CD4-positive, alpha-beta T cell treated with Interleukin-10 for 1 hour (primary cell): ENCODE measurements around the gene HOXC13.

Experiments used
- DNase-seq: peaks from one replicate; pipeline ENCODE4 v3.0.0-alpha.2; 2020

HOXC13 gene

GRCh38 chr12:53971129-53971528 lies 32.5 kb downstream of the HOXC13 start:
- DNase-seq = no peak

DNA sequence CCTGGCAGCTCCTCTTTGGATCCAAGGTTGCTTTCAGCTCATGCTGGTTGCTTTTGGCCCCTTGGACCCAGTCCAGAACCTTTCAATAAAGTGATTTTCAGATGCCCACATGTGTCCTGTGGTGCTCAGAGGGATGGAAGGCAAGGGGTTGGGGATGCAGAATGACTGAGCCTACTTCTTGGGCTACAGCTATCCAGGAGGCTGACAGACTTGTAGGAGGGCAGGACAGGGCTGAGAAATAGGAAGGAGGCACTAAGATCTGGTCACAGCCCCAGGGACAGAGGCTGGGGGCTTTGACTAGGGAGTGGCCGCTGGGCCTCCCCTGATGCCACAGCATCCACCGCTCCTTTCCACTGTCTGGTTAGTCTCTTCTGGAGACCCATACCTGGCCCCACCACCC lies 33.1 kb downstream of the HOXC13 start:
- no peak for DNase-seq

GRCh38 chr12:53972152-53972702 lies 33.6 kb downstream of the HOXC13 start:
- DNase-seq = no peak

- no peak for DNase-seq
Measured at GRCh38 chr12:53972722-53973235, 34.1 kb downstream of the HOXC13 start, which contains the start of gene HOXC11. TSS of gene HOXC11 (plus strand) at chr12:53973126. CDS start at chr12:53973242, 116 bp downstream.

DNA sequence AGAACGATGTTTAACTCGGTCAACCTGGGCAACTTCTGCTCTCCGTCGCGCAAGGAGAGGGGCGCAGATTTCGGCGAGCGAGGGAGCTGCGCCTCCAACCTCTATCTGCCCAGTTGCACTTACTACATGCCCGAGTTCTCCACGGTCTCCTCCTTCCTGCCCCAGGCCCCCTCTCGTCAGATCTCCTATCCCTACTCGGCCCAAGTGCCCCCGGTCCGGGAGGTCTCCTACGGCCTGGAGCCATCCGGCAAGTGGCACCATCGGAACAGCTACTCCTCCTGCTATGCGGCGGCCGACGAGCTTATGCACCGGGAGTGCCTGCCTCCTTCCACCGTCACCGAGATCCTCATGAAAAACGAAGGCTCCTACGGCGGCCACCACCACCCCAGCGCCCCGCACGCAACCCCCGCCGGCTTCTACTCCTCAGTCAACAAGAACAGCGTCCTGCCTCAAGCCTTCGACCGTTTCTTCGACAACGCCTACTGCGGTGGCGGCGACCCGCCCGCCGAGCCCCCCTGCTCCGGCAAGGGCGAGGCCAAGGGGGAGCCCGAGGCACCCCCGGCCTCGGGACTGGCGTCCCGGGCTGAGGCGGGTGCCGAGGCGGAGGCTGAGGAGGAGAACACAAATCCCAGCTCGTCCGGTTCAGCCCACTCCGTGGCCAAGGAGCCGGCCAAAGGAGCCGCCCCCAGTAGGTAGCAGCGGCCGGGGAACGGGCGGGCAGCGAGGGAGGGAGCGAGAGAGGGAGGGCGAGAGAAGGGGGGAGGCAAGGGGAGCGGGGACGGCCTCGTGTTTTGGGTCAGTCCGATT lies 34.8 kb downstream of the HOXC13 start:
- no peak for DNase-seq

DNA sequence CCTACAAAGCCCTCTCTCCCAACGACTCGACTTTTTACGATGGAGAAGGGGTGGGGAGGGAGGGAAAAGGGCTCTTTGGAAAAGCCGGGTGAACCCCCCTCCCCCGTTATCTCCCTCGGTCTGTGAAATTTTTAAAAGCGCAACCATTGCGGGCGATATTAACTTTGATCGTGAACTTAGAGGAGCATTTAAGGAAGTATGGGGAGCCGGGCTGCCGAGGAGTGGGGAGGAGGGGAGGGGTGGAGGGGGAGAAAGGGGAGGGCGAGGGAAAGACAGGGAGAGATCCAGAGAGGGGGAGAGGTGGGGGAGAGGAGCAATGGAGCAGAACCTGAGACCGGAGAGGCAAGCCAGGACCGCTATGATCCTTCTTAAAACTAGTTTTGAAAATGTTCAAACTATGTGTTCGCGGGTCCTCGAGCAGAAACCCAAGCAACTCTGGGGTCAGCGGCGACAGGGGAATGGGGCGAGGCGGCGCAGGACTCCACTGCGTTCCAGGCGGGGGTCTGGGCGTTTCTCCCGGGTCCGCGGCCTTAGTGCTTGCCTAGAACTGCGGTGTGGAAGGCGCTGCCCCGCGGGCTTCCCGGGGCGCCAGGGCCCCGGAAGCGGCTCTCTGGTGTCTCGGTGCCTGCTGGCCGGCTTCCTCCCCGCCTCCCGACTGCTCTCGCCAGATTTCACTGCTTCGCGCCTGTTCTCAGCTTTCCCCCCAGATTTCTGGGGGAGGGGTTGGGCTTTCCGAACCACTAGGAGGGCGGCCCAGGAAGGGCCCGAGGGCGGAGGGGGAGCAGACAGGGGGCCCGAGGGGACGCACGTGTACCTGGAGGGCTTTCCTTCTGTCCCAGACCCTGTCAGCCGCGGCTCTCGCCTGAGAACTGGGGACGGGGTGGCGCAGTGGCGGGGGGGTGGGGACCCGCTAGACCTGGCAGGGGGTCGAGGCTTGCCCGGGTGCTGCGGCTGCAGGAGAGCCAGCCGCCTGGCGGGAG lies 35.7 kb downstream of the HOXC13 start, which contains the start of gene HOTAIR:
Gene HOTAIR, minus strand, starts transcription at position 871 of the 980 bp plus-strand sequence.
- peak; percentile 39 for DNase-seq

DNA sequence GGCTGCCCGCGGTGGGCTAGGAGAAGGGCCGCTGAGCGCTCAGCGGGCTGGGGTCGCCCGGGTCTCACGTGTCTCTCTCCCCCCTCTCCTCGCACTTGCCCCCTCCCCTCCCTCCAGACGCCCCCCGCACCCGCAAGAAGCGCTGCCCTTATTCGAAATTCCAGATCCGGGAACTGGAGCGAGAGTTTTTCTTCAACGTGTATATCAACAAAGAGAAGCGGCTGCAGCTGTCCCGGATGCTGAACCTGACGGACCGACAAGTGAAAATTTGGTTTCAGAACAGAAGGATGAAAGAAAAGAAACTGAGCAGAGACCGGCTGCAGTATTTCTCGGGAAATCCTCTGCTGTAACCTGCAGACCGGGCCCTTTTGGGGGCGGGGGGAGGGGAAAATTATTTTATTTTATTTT lies 36.4 kb downstream of the HOXC13 start:
- no peak for DNase-seq

DNA sequence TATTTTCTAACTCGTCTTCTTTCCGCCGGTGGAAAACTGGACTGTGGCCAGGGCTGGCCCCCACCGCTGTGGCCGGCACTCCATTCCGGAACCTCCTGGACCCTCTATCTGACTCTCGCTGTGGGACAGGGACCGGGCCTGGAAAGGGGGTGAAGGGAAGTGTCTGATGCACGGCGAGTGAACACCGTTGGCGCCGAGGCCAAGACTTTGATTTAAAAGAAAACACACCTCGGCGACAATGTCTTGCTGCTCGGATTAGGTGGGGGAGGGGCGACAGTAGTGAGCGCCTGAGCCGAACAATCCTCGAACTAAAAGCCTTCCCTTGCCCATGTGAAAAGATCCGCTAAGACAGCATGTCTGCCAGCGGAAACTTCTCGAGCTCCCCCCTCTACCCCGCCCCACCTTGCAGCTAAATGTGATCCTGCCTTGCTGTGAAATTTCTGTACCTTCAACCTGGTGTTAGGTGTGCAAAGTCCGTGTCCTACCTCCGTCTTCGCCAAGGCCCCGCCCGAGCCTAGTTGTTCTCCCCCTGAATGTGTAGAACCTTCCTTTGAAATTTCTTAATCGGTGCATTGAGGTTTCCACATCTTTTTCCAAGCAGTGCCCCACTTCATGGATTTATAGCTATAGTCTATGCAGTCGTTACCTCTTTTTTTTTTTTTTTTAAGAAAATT lies 37.0 kb downstream of the HOXC13 start:
- DNase-seq = no peak

GRCh38 chr12:53976172-53976822 lies 37.7 kb downstream of the HOXC13 start:
- DNase-seq = no peak

DNA sequence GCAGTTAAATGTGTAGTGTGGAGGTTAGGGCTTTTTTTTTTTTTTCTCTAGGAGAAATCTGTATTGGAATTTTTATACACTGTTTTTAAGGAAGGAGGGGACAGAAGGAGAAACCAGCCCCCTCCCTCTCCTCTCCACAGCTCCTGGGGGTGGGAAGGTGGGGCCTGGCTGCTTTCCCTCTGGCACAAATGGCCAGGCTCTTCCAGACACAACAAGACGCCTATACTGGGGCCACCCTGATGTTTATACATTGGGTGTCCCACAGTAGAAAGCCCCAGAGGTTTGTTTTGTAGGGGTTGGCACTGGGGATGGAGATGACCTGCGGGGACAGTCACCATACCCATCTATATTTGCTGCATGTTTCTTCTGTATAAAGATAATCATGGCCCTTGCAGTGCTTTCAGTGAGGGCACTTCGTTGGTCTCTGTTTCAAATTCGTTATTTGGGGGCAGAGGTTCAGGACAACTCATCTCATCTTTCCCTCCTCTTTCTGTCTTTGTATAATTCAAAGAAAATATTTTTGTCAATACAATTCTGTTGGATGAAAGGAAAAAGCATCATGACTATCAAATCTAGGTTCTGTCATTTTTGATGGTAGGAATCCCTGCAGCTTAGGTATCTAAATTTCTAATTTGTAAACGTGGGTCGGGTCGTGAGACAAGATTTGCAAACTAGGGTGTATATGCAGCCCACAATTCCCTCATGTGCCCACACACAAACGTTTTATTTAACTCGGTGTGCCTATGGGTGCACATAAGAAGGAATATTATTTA lies 38.4 kb downstream of the HOXC13 start:
- no peak for DNase-seq

DNA sequence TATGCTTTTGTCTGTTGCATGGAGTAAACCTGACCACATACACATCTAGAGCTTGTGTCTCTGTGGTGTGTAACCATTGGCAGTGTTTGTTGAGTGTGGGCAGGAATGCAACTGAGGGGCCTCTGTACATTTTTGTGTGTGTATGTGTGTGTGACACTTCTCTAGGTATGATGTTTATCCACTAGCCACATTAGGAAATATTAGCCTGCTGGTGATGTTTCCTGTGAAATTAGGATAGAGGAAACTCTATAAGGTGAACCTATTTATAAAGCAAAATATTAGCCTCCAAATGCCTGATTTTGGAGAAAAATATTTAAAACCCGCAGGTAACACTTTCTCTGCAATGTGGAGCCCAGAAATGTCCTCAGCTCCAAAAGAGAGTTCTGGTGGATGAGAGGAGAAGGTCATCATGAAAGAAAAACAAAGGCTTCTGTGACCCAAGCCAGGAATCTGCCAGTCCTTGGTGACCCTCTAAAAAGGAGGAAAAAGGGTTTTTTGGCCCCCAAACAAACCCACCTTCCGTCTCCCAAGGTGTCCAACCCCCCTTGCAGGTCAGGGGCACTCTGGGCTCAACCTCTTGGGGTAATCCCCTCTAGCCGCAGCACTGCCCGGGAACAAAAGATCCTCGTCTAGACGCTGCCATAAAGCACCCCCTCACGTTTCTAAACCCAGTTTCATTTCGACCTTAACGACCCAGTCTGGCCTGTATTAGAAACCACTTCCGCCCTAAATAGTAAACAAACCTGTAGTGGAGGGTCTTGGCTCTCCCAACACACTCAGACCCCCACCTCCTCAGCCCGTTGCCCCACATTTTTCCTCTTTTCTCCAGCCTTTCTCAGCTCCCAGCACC lies 39.2 kb downstream of the HOXC13 start:
- no peak for DNase-seq

DNA sequence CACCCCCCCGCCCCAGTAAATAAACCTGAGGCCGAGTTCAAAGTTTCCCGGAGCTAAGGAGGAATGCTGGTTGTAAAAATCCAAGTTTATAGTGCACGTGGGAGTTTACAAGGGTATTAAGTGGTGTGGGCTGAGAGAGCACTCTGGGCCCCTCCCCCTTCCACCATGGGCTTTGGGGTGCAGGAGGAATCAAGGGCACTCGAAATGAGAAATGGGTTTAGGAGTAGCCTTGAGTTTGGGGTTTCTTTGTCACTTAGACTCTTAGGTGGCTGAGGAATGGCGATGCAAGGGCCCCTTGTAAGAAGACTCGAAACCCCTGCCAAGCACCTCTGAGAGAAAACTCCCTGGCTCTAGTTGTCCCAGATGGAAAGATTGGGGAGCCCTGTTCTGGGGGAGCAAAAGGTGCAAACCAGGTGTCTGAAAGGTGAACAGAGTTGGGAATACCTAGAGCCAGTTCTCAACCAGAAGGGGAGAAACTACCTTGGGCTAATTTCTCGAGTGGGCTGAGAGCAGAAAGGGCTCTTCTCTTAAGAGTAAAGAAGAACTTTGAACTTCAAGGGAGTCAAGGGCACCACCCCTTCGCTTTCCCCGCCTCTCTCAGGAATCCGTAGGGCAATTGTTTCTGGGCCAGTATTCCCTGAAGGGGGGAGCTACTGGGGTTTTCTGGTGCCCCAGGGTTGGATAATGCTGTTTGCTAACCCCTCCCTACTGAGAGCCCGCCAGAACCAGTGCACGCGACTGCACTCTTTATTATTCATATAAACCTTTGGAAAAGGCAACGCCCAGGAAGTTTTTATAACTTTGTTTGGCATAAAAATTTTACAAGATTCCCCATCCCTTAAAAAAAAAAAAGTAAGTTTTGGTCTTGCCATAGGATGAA lies 40.1 kb downstream of the HOXC13 start:
- DNase-seq = no peak

- no peak for DNase-seq
Measured at GRCh38 chr12:53980104-53980801, 41.6 kb downstream of the HOXC13 start.

GRCh38 chr12:53980802-53981496 lies 42.3 kb downstream of the HOXC13 start:
- DNase-seq = no peak

GRCh38 chr12:53981634-53982565 lies 43.3 kb downstream of the HOXC13 start:
- DNase-seq = no peak
